GM21390 (cell line): Measurements from ENCODE around the gene SLC25A27.

Experiments
- ATAC-seq: cut with Tn5 transposase; IDR thresholded peaks from one replicate; pipeline ENCODE4 v1.9.1; 2021; ENCODE audit not compliant: unreplicated experiment

The SLC25A27 gene

GRCh38 chr6:46711491-46711890 is 58.7 kb downstream of the SLC25A27 start:
- ATAC-seq, result no peak

GRCh38 chr6:46715141-46715540 is 62.4 kb downstream of the SLC25A27 start:
- ATAC-seq, result no peak

GRCh38 chr6:46719099-46719498 is 66.3 kb downstream of the SLC25A27 start:
- ATAC-seq, result no peak

GRCh38 chr6:46720401-46720800 is 67.6 kb downstream of the SLC25A27 start:
- no peak for ATAC-seq
